BLaER1 (cell line): ENCODE data around the gene NEURL1B.

ENCODE experiments used
- H3K27ac ChIP-seq: shearing (Covaris generic); formaldehyde crosslinking; 2 replicates; pipeline ENCODE4 v1.8.1; 2022
- H3K27me3 ChIP-seq: shearing (Covaris generic); formaldehyde crosslinking; 2 replicates; pipeline ENCODE4 v1.8.1; 2022
- H3K36me3 ChIP-seq: shearing (Covaris generic); formaldehyde crosslinking; 2 replicates; pipeline ENCODE4 v1.8.1; 2022
- H3K4me1 ChIP-seq: shearing (Covaris generic); formaldehyde crosslinking; 2 replicates; pipeline ENCODE4 v1.8.1; 2022
- H3K4me2 ChIP-seq: shearing (Covaris generic); formaldehyde crosslinking; 2 replicates; pipeline ENCODE4 v1.8.1; 2022
- H3K4me3 ChIP-seq: shearing (Covaris generic); formaldehyde crosslinking; 2 replicates; pipeline ENCODE4 v1.8.1; 2022
- H3K9ac ChIP-seq: shearing (Covaris generic); formaldehyde crosslinking; 2 replicates; pipeline ENCODE4 v1.8.1; 2022
- H3K9me3 ChIP-seq: shearing (Covaris generic); formaldehyde crosslinking; 2 replicates; pipeline ENCODE4 v1.8.1; 2022
- H4K20me1 ChIP-seq: shearing (Covaris generic); formaldehyde crosslinking; 2 replicates; pipeline ENCODE4 v1.8.1; 2022
- Cebpa-rat ChIP-seq: shearing (Covaris generic); IDR thresholded peaks from 2 replicates; pipeline ENCODE4 v1.8.1; 2022

The NEURL1B gene, protein sequence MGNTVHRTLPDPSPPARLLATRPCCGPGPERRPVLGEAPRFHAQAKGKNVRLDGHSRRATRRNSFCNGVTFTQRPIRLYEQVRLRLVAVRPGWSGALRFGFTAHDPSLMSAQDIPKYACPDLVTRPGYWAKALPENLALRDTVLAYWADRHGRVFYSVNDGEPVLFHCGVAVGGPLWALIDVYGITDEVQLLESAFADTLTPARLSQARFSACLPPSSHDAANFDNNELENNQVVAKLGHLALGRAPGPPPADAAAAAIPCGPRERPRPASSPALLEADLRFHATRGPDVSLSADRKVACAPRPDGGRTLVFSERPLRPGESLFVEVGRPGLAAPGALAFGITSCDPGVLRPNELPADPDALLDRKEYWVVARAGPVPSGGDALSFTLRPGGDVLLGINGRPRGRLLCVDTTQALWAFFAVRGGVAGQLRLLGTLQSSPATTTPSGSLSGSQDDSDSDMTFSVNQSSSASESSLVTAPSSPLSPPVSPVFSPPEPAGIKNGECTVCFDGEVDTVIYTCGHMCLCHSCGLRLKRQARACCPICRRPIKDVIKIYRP

GRCh38 chr5:172640822-172641358, at the start of gene NEURL1B:
Gene NEURL1B (plus strand): TSS chr5:172641263. CDS start chr5:172641407, 144 bp downstream.
- Histone ChIP-seq H3K4me1 (peaks cover 73% of the 10 kb centered on the region), H3K4me2 (peak within 1 kb of the TSS; percentile 96), H3K27ac (peak within 1 kb of the TSS; percentile 92), H3K9me3 (no peaks in the 10 kb centered on the region), H4K20me1 (peaks cover 16% of the 10 kb centered on the region), H3K9ac (peak within 1 kb of the TSS; percentile 89), H3K4me3 (peak within 1 kb of the TSS; percentile 85), H3K36me3 (peaks cover 21% of the 10 kb centered on the region), H3K27me3 (no peaks in the 10 kb centered on the region)
- no peak for TF ChIP-seq Cebpa-rat

GRCh38 chr5:172591636-172592035, 49.4 kb upstream of the NEURL1B start:
- Histone ChIP-seq H3K4me3 (no peak overlapping the region), H4K20me1 (no peaks in the 10 kb centered on the region), H3K4me1 (no peaks in the 10 kb centered on the region), H3K27ac (no peak overlapping the region), H3K36me3 (no peaks in the 10 kb centered on the region), H3K4me2 (no peak overlapping the region), H3K27me3 (no peaks in the 10 kb centered on the region), H3K9ac (no peak overlapping the region), H3K9me3 (no peaks in the 10 kb centered on the region)
- TF ChIP-seq Cebpa-rat: no peak

GRCh38 chr5:172592881-172593280, 48.2 kb upstream of the NEURL1B start:
- Histone ChIP-seq H3K9ac (no peak overlapping the region), H3K4me2 (no peak overlapping the region), H3K27me3 (no peaks in the 10 kb centered on the region), H3K27ac (no peak overlapping the region), H4K20me1 (no peaks in the 10 kb centered on the region), H3K4me3 (no peak overlapping the region), H3K9me3 (no peaks in the 10 kb centered on the region), H3K4me1 (no peaks in the 10 kb centered on the region), H3K36me3 (no peaks in the 10 kb centered on the region)
- TF ChIP-seq Cebpa-rat: no peak

DNA sequence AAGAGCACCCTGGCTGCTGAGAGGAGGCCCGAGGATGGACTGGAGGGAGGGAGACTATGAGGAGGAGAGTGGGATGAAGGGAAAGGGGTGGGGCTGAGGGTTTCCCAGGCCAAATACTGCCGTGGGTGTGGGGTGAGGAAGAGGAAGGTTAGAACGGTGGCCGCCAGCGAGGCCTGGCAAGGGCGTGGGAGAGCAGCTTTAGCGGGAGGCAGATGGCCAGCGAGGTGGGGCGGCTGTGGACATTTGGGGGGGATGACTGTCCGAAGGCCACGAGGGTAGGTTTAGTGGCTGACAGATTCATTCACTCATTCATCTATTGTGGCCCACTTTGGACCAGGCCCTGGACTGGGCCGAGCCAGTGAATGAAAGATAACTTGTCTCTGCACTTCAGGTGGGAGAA, 47.8 kb upstream of the NEURL1B start:
- H3K27me3 ChIP-seq: no peaks in the 10 kb centered on the region
- peaks cover 3% of the 10 kb centered on the region for H3K4me1 ChIP-seq
- TF ChIP-seq Cebpa-rat: no peak
- H3K9ac ChIP-seq: no peak overlapping the region
- H3K27ac ChIP-seq: no peak overlapping the region
- H3K4me2 ChIP-seq: no peak overlapping the region
- no peaks in the 10 kb centered on the region for H4K20me1 ChIP-seq
- H3K4me3 ChIP-seq: no peak overlapping the region
- H3K9me3 ChIP-seq: no peaks in the 10 kb centered on the region
- H3K36me3 ChIP-seq: no peaks in the 10 kb centered on the region

- no peak overlapping the region for H3K27ac ChIP-seq
- H3K4me2 ChIP-seq: no peak overlapping the region
- H4K20me1 ChIP-seq: no peaks in the 10 kb centered on the region
- no peak overlapping the region for H3K4me3 ChIP-seq
- peaks cover 8% of the 10 kb centered on the region for H3K4me1 ChIP-seq
- TF ChIP-seq Cebpa-rat: no peak
- H3K36me3 ChIP-seq: no peaks in the 10 kb centered on the region
- H3K9ac ChIP-seq: no peak overlapping the region
- H3K9me3 ChIP-seq: no peaks in the 10 kb centered on the region
- H3K27me3 ChIP-seq: no peaks in the 10 kb centered on the region
These were observed 47.3 kb upstream of the NEURL1B start for GRCh38 chr5:172593721-172594235.

- no peaks in the 10 kb centered on the region for H3K36me3 ChIP-seq
- H3K4me3 ChIP-seq: no peak overlapping the region
- peaks cover 12% of the 10 kb centered on the region for H3K4me1 ChIP-seq
- no peaks in the 10 kb centered on the region for H4K20me1 ChIP-seq
- no peaks in the 10 kb centered on the region for H3K9me3 ChIP-seq
- no peak overlapping the region for H3K9ac ChIP-seq
- TF ChIP-seq Cebpa-rat: no peak
- no peaks in the 10 kb centered on the region for H3K27me3 ChIP-seq
- no peak overlapping the region for H3K4me2 ChIP-seq
- H3K27ac ChIP-seq: no peak overlapping the region
These were observed 46.6 kb upstream of the NEURL1B start for GRCh38 chr5:172594431-172594830.

DNA sequence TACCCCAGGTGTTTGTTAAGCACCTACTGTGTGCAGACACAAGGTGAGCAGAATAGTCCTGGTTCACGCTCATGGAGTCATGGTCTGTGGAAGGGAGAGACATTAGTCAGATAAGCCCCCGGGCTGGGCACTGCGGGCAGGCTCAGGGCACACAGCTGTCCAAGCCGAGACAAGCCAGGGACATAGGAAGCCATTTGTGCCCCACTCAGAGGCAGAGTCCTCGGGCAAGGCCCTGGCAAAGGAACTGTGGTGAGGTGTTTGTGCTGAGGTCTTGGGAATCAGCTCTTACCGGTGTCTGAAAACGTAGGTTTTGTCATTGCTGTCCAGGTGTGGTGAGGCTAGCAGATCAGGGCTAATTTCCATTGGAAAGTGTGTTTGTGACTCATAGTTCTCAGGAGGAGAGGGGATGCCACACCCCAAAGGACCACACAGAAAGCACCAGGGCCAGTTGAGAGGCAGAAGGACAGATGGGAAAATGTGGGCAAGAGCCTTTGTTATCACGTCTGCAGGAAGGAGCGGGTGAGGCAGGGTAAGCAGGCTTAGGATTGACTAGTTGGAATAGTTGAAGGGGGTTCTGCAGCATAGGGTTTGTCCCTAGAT, 46.1 kb upstream of the NEURL1B start:
- Histone ChIP-seq H3K36me3 (no peaks in the 10 kb centered on the region), H3K27ac (no peak overlapping the region), H3K9me3 (no peaks in the 10 kb centered on the region), H4K20me1 (no peaks in the 10 kb centered on the region), H3K4me2 (no peak overlapping the region), H3K4me1 (peaks cover 12% of the 10 kb centered on the region), H3K9ac (no peak overlapping the region), H3K4me3 (no peak overlapping the region), H3K27me3 (no peaks in the 10 kb centered on the region)
- no peak for TF ChIP-seq Cebpa-rat

GRCh38 chr5:172595596-172596455, 45.2 kb upstream of the NEURL1B start:
- no peak overlapping the region for H3K4me2 ChIP-seq
- no peaks in the 10 kb centered on the region for H4K20me1 ChIP-seq
- H3K27ac ChIP-seq: no peak overlapping the region
- no peak overlapping the region for H3K9ac ChIP-seq
- H3K27me3 ChIP-seq: no peaks in the 10 kb centered on the region
- TF ChIP-seq Cebpa-rat: no peak
- H3K36me3 ChIP-seq: no peaks in the 10 kb centered on the region
- H3K4me3 ChIP-seq: no peak overlapping the region
- peaks cover 12% of the 10 kb centered on the region for H3K4me1 ChIP-seq
- no peaks in the 10 kb centered on the region for H3K9me3 ChIP-seq

DNA sequence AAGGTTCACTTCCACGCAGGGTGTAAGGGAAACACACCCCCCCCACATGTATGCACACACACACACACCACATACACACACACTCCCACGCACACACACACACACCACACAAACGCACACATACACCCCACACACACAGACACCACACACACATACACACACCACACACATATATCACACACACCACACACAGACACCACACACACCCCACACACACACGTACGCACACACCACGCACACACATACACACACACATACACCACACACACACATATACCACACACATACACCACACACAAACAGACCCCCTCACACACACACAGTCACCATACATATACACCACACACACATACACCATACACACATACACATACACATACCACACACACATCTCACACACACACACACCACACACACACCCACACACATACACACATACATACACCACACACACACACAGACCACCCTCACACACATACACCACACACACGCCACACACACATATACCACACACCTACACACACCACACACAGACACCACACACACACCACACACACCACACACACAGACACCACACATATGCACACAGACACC, 44.3 kb upstream of the NEURL1B start:
- H4K20me1 ChIP-seq: no peaks in the 10 kb centered on the region

More for the DNA sequence above, 44.3 kb upstream of the NEURL1B start:
- H3K4me2 ChIP-seq: no peak overlapping the region
- H3K9ac ChIP-seq: no peak overlapping the region
- peaks cover 12% of the 10 kb centered on the region for H3K4me1 ChIP-seq
- H3K9me3 ChIP-seq: no peaks in the 10 kb centered on the region
- no peaks in the 10 kb centered on the region for H3K27me3 ChIP-seq
- H3K4me3 ChIP-seq: no peak overlapping the region
- no peak for TF ChIP-seq Cebpa-rat
- H3K27ac ChIP-seq: no peak overlapping the region
- no peaks in the 10 kb centered on the region for H3K36me3 ChIP-seq
